ENCODE results near the gene CEBPA. TPM values are rescaled to one million over a fixed set of nuclear protein-coding genes. Genes with fewer than 3 reads are reported as not detected.

CEBPA gene
- total and polyA plus RNA-seq, 3 experiments from 2014 or later: 1.1 to 1.6 (median 1.3) TPM

DNA sequence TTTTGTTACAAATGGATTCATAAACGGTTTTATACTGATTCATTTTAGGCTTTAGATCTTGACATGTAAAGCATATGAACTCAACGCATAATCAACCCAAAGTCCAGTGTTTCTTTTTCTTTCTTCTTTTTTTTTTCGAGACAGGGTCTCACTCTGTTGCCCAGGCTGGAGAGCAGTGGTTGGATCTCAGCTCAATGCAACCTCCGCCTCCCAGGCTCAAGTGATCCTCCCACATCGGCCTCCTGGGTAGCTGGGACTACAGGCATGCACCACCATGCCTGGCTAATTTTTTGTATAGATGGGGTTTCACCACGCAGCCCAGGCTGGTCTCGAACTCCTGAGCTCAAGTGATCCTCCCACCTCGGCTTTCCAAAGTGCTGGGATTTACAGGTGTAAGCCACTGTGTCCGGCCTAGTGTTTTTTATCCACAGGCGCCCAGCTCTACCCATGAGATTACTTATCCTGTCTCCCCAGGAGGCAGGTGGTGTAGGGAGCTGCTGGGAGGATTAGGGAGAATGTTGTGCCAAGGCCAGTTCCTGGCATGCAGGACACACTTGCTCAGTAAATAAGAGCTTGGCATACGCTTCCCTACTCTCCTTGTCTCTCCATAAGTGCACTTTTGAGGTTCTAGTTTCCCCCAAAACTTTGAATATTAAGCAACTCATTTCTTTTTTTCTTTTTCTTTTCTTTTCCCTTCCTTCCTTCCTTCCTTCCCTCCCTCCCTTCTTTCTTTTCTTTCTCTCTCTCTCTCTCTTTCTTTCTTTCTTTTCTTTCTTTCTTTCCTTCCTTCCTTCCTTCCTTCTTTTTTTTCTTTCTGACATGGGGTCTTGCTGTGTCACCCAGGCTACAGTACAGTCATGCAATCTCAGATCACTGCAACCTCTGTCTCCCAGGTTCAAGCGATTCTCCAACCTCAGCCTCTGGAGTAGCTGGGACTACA is 4.8 kb upstream of the CEBPA start:
- no peaks in the 10 kb centered on the region for H3K36me3 ChIP-seq (ENCODE audit: insufficient read depth, low read length)
- H3K4me1 Mint-ChIP-seq: peaks cover 0 to 4% (median 4%) of the 10 kb centered on the region in 3 donors
- H3K27me3 ChIP-seq (ENCODE audit: insufficient read depth, low read length, poor library complexity, severe bottlenecking): no peaks in the 10 kb centered on the region
- H3K4me1 ChIP-seq (ENCODE audit: insufficient read depth, low read length): no peaks in the 10 kb centered on the region
- no peak overlapping the region for H3K4me3 ChIP-seq (ENCODE audit: low read length)
- peaks cover 0 to 1% (median 0%) of the 10 kb centered on the region in 3 donors for H3K36me3 Mint-ChIP-seq
- peak overlapping the region in 1 of 7 donors; percentile 7 for H3K4me3 Mint-ChIP-seq
- ChIA-PET POLR2A (no interaction called here), CTCF (no interaction called here)
- H3K27ac ChIP-seq (ENCODE audit: low read depth, low read length): no peak overlapping the region
- DNase-seq: no peak
- no peaks in the 10 kb centered on the region for H3K9me3 Mint-ChIP-seq
- no peak overlapping the region for H3K27ac Mint-ChIP-seq
- H3K9me3 ChIP-seq (ENCODE audit: low read length): no peaks in the 10 kb centered on the region
- H3K27me3 Mint-ChIP-seq: peaks cover 18 to 37% of the 10 kb centered on the region in 2 donors

DNA sequence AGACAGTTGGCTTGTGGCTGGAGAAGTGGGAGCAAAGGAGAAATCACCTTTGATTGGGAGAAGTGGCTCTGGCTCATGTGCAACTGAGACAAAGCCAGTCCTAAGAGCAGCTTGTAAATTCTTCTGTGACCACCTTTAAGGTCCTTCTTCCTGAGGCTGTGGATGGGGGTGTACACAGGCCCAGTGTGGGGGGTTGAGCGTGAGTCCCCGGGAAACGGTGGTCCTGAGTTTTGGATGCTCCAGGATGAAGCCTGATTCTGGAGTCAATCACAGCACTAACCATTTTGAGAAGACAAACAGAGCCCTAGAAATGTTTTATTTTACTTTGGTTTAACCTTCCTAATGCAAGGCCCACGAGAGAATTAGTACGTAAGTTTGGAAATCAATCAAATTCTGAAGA is 3.9 kb upstream of the CEBPA start:
- CTCF ChIA-PET: no interaction called here

DNA sequence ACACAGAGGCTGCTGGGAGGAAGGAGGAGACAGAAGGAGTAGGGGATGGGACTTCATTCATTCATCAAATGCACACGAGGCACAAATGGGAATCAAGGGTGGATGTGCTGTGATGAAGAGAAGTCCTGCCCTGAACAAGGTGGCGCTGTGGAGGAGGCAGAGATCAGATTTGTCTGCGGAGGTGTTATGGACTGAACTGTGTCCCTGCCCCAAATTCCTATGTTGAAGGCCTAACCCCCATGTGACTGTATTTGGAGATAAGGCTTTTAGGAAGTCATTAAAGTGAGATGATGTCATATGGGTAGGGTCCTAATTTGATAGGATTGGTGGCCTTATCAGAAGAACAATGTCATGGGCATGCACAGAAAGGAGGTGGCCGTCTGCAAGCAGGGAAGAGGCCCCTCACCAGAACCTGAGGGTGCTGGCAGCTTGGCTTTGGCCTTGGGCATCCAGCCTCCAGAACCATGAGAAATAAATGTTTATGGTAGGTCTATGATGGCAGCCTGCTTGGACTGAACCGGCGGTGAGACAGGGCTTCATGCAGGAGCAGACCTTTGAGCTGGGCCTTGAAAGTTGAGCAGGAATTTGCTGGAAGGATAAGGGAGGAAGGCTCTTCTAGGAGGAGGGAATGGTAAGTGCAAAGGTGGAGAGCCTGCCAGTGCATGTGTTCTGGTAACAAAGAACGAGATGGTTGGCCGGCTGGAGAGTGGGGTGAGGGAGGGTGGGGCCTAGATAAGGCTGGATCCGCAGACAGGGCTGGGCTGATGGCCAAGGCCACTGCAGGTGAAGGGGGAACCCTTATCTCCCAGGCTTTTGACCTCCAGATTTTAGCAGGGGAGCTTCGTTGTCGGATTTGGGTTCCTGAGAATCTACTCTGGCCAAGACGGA is 2.7 kb upstream of the CEBPA start:
- Histone ChIP-seq H3K27me3 (ENCODE audit: insufficient read depth, low read length, poor library complexity, severe bottlenecking) (peaks cover 8% of the 10 kb centered on the region), H3K27ac (ENCODE audit: low read depth, low read length) (no peak overlapping the region), H3K36me3 (ENCODE audit: insufficient read depth, low read length) (no peaks in the 10 kb centered on the region), H3K4me3 (ENCODE audit: low read length) (no peak overlapping the region), H3K4me1 (ENCODE audit: insufficient read depth, low read length) (no peaks in the 10 kb centered on the region), H3K9me3 (ENCODE audit: low read length) (no peaks in the 10 kb centered on the region)
- Mint-ChIP-seq H3K27ac (no peak overlapping the region), H3K4me3 (peak overlapping the region in 6 of 7 donors; percentile 0 to 62 (median 40)), H3K27me3 (peaks cover 18 to 36% of the 10 kb centered on the region in 2 donors), H3K9me3 (no peaks in the 10 kb centered on the region), H3K36me3 (no peaks in the 10 kb centered on the region), H3K4me1 (peaks cover 2 to 11% (median 9%) of the 10 kb centered on the region in 3 donors)
- DNase-seq: no peak
- ChIA-PET CTCF (interaction anchor here (0.7 kb wide), 1 partner anchor 467 kb away, joined by 3 read pairs; no protein-coding TSS in a partner anchor), POLR2A (no interaction called here)

More for the DNA sequence above, 3.9 kb upstream of the CEBPA start:
- peak overlapping the region in 2 of 8 donors; percentile 2 to 36 for H3K27ac Mint-ChIP-seq
- Histone ChIP-seq H3K9me3 (ENCODE audit: low read length) (no peaks in the 10 kb centered on the region), H3K4me1 (ENCODE audit: insufficient read depth, low read length) (no peaks in the 10 kb centered on the region), H3K4me3 (ENCODE audit: low read length) (no peak overlapping the region), H3K27me3 (ENCODE audit: insufficient read depth, low read length, poor library complexity, severe bottlenecking) (no peaks in the 10 kb centered on the region), H3K36me3 (ENCODE audit: insufficient read depth, low read length) (no peaks in the 10 kb centered on the region), H3K27ac (ENCODE audit: low read depth, low read length) (no peak overlapping the region)
- H3K36me3 Mint-ChIP-seq: peaks cover 0 to 1% (median 0%) of the 10 kb centered on the region in 3 donors
- peak overlapping the region in 3 of 7 donors; percentile 7 to 57 (median 17) for H3K4me3 Mint-ChIP-seq
- no peak for DNase-seq
- H3K4me1 Mint-ChIP-seq: peaks cover 0 to 4% (median 4%) of the 10 kb centered on the region in 3 donors
- no peaks in the 10 kb centered on the region for H3K9me3 Mint-ChIP-seq
- H3K27me3 Mint-ChIP-seq: peaks cover 18 to 37% of the 10 kb centered on the region in 2 donors
- POLR2A ChIA-PET: no interaction called here

DNA sequence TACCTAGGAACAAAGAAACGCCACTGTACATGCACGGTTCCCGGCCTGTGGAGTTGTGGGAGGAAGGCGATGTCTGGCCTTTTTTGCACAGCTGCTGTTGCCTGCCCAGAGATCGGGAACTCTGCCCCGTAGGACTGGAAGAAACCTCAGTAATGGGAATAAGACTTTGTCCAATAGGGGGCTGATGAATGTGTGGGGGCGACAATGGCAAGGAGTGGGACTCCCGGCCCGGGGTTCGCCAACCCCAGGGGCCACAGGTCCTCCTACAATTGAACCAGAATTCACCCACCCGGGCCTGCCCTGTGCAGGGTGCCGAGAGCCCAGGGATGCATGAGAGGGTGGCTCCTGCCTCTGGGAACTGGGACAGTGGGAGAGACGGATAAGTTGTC is 2.0 kb upstream of the CEBPA start:
- Histone ChIP-seq H3K4me3 (ENCODE audit: low read length) (no peak overlapping the region), H3K4me1 (ENCODE audit: insufficient read depth, low read length) (no peaks in the 10 kb centered on the region), H3K27ac (ENCODE audit: low read depth, low read length) (no peak overlapping the region), H3K27me3 (ENCODE audit: insufficient read depth, low read length, poor library complexity, severe bottlenecking) (peaks cover 8% of the 10 kb centered on the region), H3K36me3 (ENCODE audit: insufficient read depth, low read length) (no peaks in the 10 kb centered on the region), H3K9me3 (ENCODE audit: low read length) (no peaks in the 10 kb centered on the region)
- Mint-ChIP-seq H3K4me3 (peak overlapping the region; percentile 24 to 61 (median 51)), H3K36me3 (no peaks in the 10 kb centered on the region), H3K9me3 (no peaks in the 10 kb centered on the region), H3K27me3 (peaks cover 21 to 35% of the 10 kb centered on the region in 2 donors), H3K27ac (no peak overlapping the region), H3K4me1 (peaks cover 2 to 11% (median 9%) of the 10 kb centered on the region in 3 donors)
- no peak for DNase-seq
- POLR2A ChIA-PET: no interaction called here
- CTCF ChIA-PET: interaction anchor here (2.2 kb wide), 1 partner anchor 69 kb away, joined by 6 read pairs; no protein-coding TSS in a partner anchor

DNA sequence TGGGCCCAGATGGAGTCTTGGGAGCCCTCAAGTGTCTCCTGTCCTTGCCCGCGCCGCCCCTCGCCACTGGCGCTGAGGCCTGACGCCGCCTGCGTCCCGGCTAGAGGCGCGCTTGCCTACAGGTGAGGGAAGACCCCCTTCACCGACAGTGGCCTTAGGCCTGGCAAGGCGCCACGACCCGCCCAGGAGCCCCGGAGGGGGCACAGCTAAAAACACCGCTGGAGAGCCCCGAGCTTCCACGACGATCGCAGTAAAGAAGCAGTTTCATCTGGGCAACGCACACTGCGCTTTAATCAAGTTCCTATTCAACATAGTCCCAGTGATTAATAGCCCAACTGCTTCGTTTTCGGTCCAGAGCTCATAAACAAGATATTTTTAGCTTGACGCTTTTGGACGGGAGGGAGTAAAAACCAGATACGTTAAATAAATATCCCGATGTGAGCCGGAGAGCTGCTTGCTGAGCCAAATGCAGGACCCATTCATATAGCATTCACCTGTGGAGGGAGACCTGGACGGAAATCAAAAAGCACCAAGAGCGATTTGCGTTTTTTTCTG is 1.5 kb upstream of the CEBPA start:
- POLR2A ChIA-PET: no interaction called here
- no peaks in the 10 kb centered on the region for H3K4me1 ChIP-seq (ENCODE audit: insufficient read depth, low read length)
- no peak for DNase-seq
- CTCF ChIA-PET: interaction anchor here (1.1 to 2.2 kb wide), 2 partner anchors 69 to 70 kb away, joined by 3 to 6 read pairs; no protein-coding TSS in a partner anchor
- H3K27me3 Mint-ChIP-seq: peaks cover 24 to 39% of the 10 kb centered on the region in 2 donors
- H3K36me3 Mint-ChIP-seq: no peaks in the 10 kb centered on the region
- peak overlapping the region; percentile 29 to 82 (median 54) for H3K4me3 Mint-ChIP-seq
- peaks cover 8% of the 10 kb centered on the region for H3K27me3 ChIP-seq (ENCODE audit: insufficient read depth, low read length, poor library complexity, severe bottlenecking)
- peaks cover 2 to 11% (median 9%) of the 10 kb centered on the region in 3 donors for H3K4me1 Mint-ChIP-seq
- H3K4me3 ChIP-seq (ENCODE audit: low read length): no peak overlapping the region
- H3K36me3 ChIP-seq (ENCODE audit: insufficient read depth, low read length): no peaks in the 10 kb centered on the region
- no peaks in the 10 kb centered on the region for H3K9me3 ChIP-seq (ENCODE audit: low read length)
- H3K9me3 Mint-ChIP-seq: no peaks in the 10 kb centered on the region
- H3K27ac Mint-ChIP-seq: no peak overlapping the region
- no peak overlapping the region for H3K27ac ChIP-seq (ENCODE audit: low read depth, low read length)

DNA sequence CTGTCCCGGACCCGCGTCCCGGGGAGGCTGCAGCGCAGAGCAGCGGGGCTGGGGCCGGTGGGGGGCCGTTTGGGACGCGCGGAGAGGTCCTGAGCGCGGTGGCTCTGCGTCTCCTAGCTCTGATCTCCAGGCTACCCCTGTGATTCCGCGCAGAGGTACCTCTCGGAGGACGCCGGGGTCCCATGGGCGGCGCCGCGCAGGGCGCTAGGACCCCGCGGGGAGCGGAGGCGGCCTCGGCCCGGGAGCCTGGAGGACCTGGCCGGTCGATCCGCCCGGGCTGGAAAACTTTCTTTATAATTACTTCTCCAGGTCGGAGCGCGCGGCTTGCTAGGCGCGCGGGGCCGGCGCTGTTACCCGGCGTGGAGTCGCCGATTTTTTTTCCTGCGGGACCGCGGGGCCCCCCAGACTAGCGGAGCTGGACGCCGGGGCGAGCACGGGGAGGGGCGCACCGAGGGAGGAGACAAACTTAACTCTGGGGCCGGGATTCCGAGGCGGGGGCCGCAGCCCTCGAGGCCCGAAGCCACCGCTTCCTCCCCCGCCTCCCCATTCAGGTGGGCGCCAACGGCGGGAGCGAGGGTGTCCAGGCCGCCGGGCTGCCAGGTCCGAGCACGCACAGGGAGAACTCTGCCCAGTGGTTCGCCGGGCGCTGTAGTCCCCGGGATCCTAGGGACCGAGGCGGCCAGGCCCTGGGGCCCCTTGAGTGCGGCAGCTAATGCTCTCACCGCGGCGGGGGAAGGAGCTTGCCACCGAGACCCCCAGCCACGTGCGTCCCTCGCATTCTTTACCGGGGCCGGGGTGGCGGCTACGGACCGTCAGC is 848 bp upstream of the CEBPA start:
- POLR2A ChIA-PET: interaction anchor here (1.4 kb wide), 1 partner anchor 70 kb away, joined by 5 read pairs; the partner anchor contains the start of gene CEBPG
- Histone ChIP-seq H3K9me3 (ENCODE audit: low read length) (no peaks in the 10 kb centered on the region), H3K36me3 (ENCODE audit: insufficient read depth, low read length) (no peaks in the 10 kb centered on the region), H3K4me3 (ENCODE audit: low read length) (peak overlapping the region; percentile 41), H3K4me1 (ENCODE audit: insufficient read depth, low read length) (no peaks in the 10 kb centered on the region), H3K27me3 (ENCODE audit: insufficient read depth, low read length, poor library complexity, severe bottlenecking) (peaks cover 8% of the 10 kb centered on the region), H3K27ac (ENCODE audit: low read depth, low read length) (no peak overlapping the region)
- CTCF ChIA-PET: interaction anchor here (1.1 to 2.2 kb wide), 2 partner anchors 68 to 71 kb away, joined by 3 to 6 read pairs; no protein-coding TSS in a partner anchor
- Mint-ChIP-seq H3K27ac (no peak overlapping the region), H3K27me3 (peaks cover 20 to 36% of the 10 kb centered on the region in 2 donors), H3K9me3 (no peaks in the 10 kb centered on the region), H3K36me3 (no peaks in the 10 kb centered on the region), H3K4me3 (peak overlapping the region; percentile 41 to 84 (median 63)), H3K4me1 (peaks cover 2 to 11% (median 9%) of the 10 kb centered on the region in 3 donors)
- DNase-seq: no peak

DNA sequence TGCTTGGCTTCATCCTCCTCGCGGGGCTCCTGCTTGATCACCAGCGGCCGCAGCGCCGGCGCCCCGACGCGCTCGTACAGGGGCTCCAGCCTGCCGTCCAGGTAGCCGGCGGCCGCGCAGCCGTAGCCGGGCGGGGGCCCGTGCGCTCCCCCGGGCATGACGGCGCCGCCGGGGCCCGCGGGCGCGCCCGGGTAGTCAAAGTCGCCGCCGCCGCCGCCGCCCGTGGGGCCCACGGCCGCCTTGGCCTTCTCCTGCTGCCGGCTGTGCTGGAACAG is 497 bp downstream of the CEBPA start:
- Histone ChIP-seq H3K27ac (ENCODE audit: low read depth, low read length) (no peak overlapping the region), H3K36me3 (ENCODE audit: insufficient read depth, low read length) (no peaks in the 10 kb centered on the region), H3K4me1 (ENCODE audit: insufficient read depth, low read length) (no peaks in the 10 kb centered on the region), H3K27me3 (ENCODE audit: insufficient read depth, low read length, poor library complexity, severe bottlenecking) (peaks cover 8% of the 10 kb centered on the region), H3K4me3 (ENCODE audit: low read length) (no peak overlapping the region), H3K9me3 (ENCODE audit: low read length) (no peaks in the 10 kb centered on the region)
- no peaks in the 10 kb centered on the region for H3K36me3 Mint-ChIP-seq
- DNase-seq: no peak
- H3K4me1 Mint-ChIP-seq: peaks cover 2 to 11% (median 9%) of the 10 kb centered on the region in 3 donors
- no peak overlapping the region for H3K27ac Mint-ChIP-seq
- H3K27me3 Mint-ChIP-seq: peaks cover 16 to 40% of the 10 kb centered on the region in 2 donors
- POLR2A ChIA-PET: interaction anchor here (1.4 kb wide), 1 partner anchor 72 kb away, joined by 5 read pairs; the partner anchor contains the start of gene CEBPG
- no peaks in the 10 kb centered on the region for H3K9me3 Mint-ChIP-seq
- H3K4me3 Mint-ChIP-seq: peak overlapping the region in 1 of 7 donors; percentile 53
- CTCF ChIA-PET: no interaction called here

All from CD8-positive, alpha-beta memory T cell (primary cell).